PC-9 (cell line): ENCODE measurements around the gene CCDC85C. TPM values are rescaled to one million over a fixed set of nuclear protein-coding genes. Genes with fewer than 3 reads are reported as not detected.

Source experiments
- BruUV-seq: library from RNA; stranded (reverse); fragments of 400-500 nt; replicated peaks from 2 replicates; lab custom pipeline; 2021; lab: Mats Ljungman, UMichigan
- CTCF ChIA-PET: fragments of 300-600 bp; sonication (Branson Sonifier 250); formaldehyde crosslinking; loops from one replicate; lab custom pipeline; 2022; ENCODE audit warnings: antibody characterized with exemption; lab: Charles Lee
- POLR2A ChIA-PET: fragments of 300-600 bp; sonication (Branson Sonifier 250); formaldehyde crosslinking; loops from one replicate; lab custom pipeline; 2022; ENCODE audit warnings: antibody characterized with exemption; ENCODE audit not compliant: unreplicated experiment; lab: Charles Lee
- DNase-seq, 2 experiments: peaks; one replicate each; pipeline versions ENCODE4 v3.0.0 to v3.0.0-alpha.2; 2015 to 2022; ENCODE audit warnings: mixed read lengths in 1 of 2
- H2AFZ ChIP-seq: fragments of 200-600 bp; sonication (generic); 2 replicates; pipeline ENCODE4 v1.8.1; 2017; ENCODE audit warnings: antibody characterized with exemption
- H3F3A ChIP-seq: fragments of 200-600 bp; sonication (generic); 2 replicates; pipeline ENCODE4 v1.8.1; 2017; ENCODE audit warnings: antibody characterized with exemption, mild to moderate bottlenecking, low read depth; ENCODE audit not compliant: insufficient read depth
- H3K27ac ChIP-seq: fragments of 200-600 bp; sonication (generic); 2 replicates; pipeline ENCODE4 v1.6.1; 2016; ENCODE audit warnings: mixed run types
- H3K27me3 ChIP-seq: fragments of 200-600 bp; sonication (generic); 2 replicates; pipeline ENCODE4 v1.6.1; 2016; ENCODE audit warnings: low read depth, mixed run types; ENCODE audit not compliant: insufficient read depth
- H3K36me3 ChIP-seq: fragments of 200-600 bp; sonication (generic); 2 replicates; pipeline ENCODE4 v1.6.1; 2016; ENCODE audit warnings: low read depth, mixed run types
- H3K4me1 ChIP-seq: fragments of 200-600 bp; sonication (generic); replicated peaks from 2 replicates; pipeline ENCODE4 v1.6.1; 2016; ENCODE audit warnings: mixed run types; ENCODE audit not compliant: insufficient read depth
- H3K4me2 ChIP-seq: fragments of 200-600 bp; sonication (generic); 2 replicates; pipeline ENCODE4 v1.6.1; 2017; ENCODE audit warnings: mixed run types
- H3K4me3 ChIP-seq: fragments of 200-600 bp; sonication (generic); 2 replicates; pipeline ENCODE4 v1.6.1; 2016; ENCODE audit warnings: mixed run types
- H3K79me2 ChIP-seq: fragments of 200-600 bp; sonication (generic); 2 replicates; pipeline ENCODE4 v1.6.1; 2017; ENCODE audit warnings: low read depth, mixed run types
- H3K9me2 ChIP-seq: fragments of 200-600 bp; sonication (generic); 2 replicates; pipeline ENCODE4 v1.8.1; 2017; ENCODE audit warnings: mild to moderate bottlenecking; ENCODE audit not compliant: insufficient read depth
- H3K9me3 ChIP-seq: fragments of 200-600 bp; sonication (generic); 2 replicates; pipeline ENCODE4 v1.8.1; 2016; ENCODE audit warnings: low read depth; ENCODE audit not compliant: insufficient read depth
- H4K20me1 ChIP-seq: fragments of 200-600 bp; sonication (generic); 2 replicates; pipeline ENCODE4 v1.8.1; 2017; ENCODE audit not compliant: insufficient read depth
- EZH2 ChIP-seq: fragments of 200-600 bp; sonication (generic); IDR thresholded peaks from 2 replicates; pipeline ENCODE4 v1.8.0; 2017; ENCODE audit warnings: antibody characterized with exemption, low read depth
- intact Hi-C: fragments of 100-400 bp; cut with micrococcal nuclease; formaldehyde crosslinking; loops from one replicate; pipeline ENCODE4 v1.10.0; 2022; ENCODE audit not compliant: unreplicated experiment
- total RNA-seq: library from RNA; stranded (reverse); gene quantifications from 2 replicates; pipeline ENCODE4 v1.2.3, GENCODE V29; 2021
- TF ChIP-seq, protein P1 (sequence below): fragments of 200-600 bp; sonication (generic); conservative IDR thresholded peaks from 2 replicates; pipeline ENCODE4 v1.6.1; 2017; ENCODE audit warnings: mixed run types, antibody characterized with exemption, mild to moderate bottlenecking, moderate library complexity

Gene CCDC85C
- total RNA-seq, 1 experiment from 2014 or later: 21.2 TPM

DNA sequence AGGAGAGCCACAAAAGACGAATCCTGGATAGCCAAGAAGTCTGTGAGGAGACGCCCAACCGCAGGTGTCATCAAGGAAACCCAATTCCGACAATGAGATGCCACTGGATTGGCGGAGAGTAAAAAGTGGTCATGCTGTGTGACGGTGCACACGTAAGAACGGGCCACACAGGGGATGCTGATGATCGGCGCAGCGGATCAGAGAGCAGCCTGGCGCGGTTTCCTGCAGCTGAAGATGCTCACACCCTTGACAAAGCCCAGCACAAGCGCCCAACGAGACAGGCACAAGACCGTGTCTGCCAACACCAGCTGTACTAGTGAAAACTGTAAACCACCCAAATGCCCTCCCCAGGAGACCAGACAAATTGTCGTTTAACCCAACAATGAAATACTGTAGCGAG lies 55.8 kb downstream of the CCDC85C start:
- no TSS peak for BruUV-seq
- no peaks in the 10 kb centered on the region for H3F3A ChIP-seq
- DNase-seq: no peak
- H2AFZ ChIP-seq: no peak overlapping the region
- ChIA-PET POLR2A (no interaction called here), CTCF (no interaction called here)
- no peaks in the 10 kb centered on the region for H3K9me2 ChIP-seq
- no peak overlapping the region for H3K4me2 ChIP-seq
- H3K4me3 ChIP-seq: no peak overlapping the region
- intact Hi-C loops: no loop called here
- no peaks in the 10 kb centered on the region for H3K9me3 ChIP-seq
- no peaks in the 10 kb centered on the region for H3K27me3 ChIP-seq
- TF ChIP-seq, protein P1, sequence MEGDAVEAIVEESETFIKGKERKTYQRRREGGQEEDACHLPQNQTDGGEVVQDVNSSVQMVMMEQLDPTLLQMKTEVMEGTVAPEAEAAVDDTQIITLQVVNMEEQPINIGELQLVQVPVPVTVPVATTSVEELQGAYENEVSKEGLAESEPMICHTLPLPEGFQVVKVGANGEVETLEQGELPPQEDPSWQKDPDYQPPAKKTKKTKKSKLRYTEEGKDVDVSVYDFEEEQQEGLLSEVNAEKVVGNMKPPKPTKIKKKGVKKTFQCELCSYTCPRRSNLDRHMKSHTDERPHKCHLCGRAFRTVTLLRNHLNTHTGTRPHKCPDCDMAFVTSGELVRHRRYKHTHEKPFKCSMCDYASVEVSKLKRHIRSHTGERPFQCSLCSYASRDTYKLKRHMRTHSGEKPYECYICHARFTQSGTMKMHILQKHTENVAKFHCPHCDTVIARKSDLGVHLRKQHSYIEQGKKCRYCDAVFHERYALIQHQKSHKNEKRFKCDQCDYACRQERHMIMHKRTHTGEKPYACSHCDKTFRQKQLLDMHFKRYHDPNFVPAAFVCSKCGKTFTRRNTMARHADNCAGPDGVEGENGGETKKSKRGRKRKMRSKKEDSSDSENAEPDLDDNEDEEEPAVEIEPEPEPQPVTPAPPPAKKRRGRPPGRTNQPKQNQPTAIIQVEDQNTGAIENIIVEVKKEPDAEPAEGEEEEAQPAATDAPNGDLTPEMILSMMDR: no peak
- TF ChIP-seq EZH2: no peak
- no peaks in the 10 kb centered on the region for H4K20me1 ChIP-seq
- H3K27ac ChIP-seq: no peak overlapping the region
- no peaks in the 10 kb centered on the region for H3K79me2 ChIP-seq
- H3K4me1 ChIP-seq: no peaks in the 10 kb centered on the region
- no peaks in the 10 kb centered on the region for H3K36me3 ChIP-seq

GRCh38 chr14:99546234-99546879 lies 57.6 kb downstream of the CCDC85C start:
- no peak overlapping the region for H3K4me3 ChIP-seq
- H3K4me1 ChIP-seq: peaks cover 10% of the 10 kb centered on the region
- H3F3A ChIP-seq: no peaks in the 10 kb centered on the region
- no peak overlapping the region for H3K4me2 ChIP-seq
- no peaks in the 10 kb centered on the region for H3K9me3 ChIP-seq
- no peak overlapping the region for H3K27ac ChIP-seq
- no peak overlapping the region for H2AFZ ChIP-seq
- H3K27me3 ChIP-seq: no peaks in the 10 kb centered on the region
- intact Hi-C loops: no loop called here
- BruUV-seq: no TSS peak
- no peaks in the 10 kb centered on the region for H4K20me1 ChIP-seq
- TF ChIP-seq, protein P1: no peak
- TF ChIP-seq EZH2: no peak
- no peaks in the 10 kb centered on the region for H3K79me2 ChIP-seq
- no peaks in the 10 kb centered on the region for H3K36me3 ChIP-seq
- no peak for DNase-seq
- no peaks in the 10 kb centered on the region for H3K9me2 ChIP-seq
- ChIA-PET POLR2A (no interaction called here), CTCF (no interaction called here)

DNA sequence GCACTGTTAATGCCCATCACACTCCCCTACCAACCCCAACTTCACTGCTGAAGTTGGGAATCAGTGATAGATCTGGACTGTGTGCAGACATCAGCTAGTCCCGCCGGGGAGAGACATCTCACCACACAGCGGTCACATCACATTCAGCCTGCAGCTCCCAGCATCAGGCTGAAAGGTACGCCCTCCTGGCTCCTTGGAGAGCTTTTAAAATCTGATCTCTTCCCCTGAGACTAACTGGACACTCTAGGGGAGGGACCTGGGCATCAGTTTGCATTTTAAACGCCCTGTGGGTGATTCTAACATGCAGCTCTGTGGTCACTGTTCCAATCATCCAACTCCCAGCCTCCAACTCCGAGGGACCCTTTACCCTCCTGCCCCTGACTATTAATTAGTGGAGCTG lies 58.4 kb downstream of the CCDC85C start:
- no peaks in the 10 kb centered on the region for H4K20me1 ChIP-seq
- H3K9me2 ChIP-seq: no peaks in the 10 kb centered on the region
- no peak overlapping the region for H3K4me3 ChIP-seq
- no peak overlapping the region for H3K27ac ChIP-seq
- H3K36me3 ChIP-seq: no peaks in the 10 kb centered on the region
- H3K27me3 ChIP-seq: no peaks in the 10 kb centered on the region
- no peaks in the 10 kb centered on the region for H3F3A ChIP-seq
- H3K4me2 ChIP-seq: no peak overlapping the region
- CTCF ChIA-PET: no interaction called here
- peaks cover 11% of the 10 kb centered on the region for H3K4me1 ChIP-seq
- no peaks in the 10 kb centered on the region for H3K9me3 ChIP-seq
- POLR2A ChIA-PET: no interaction called here
- no peak for TF ChIP-seq EZH2
- TF ChIP-seq, protein P1: no peak
- no TSS peak for BruUV-seq
- H2AFZ ChIP-seq: no peak overlapping the region
- DNase-seq: no peak
- intact Hi-C loops: no loop called here
- H3K79me2 ChIP-seq: no peaks in the 10 kb centered on the region
